ENCODE results near the gene MACROD1. TPM values are rescaled to one million over a fixed set of nuclear protein-coding genes. Genes with fewer than 3 reads are reported as not detected.

The MACROD1 gene
- total and polyA plus RNA-seq, 2 of the 13 experiments (the other 11 are each of a cell fraction or from before 2014, with no cell fraction given) = 23.1 to 34.5 TPM

DNA sequence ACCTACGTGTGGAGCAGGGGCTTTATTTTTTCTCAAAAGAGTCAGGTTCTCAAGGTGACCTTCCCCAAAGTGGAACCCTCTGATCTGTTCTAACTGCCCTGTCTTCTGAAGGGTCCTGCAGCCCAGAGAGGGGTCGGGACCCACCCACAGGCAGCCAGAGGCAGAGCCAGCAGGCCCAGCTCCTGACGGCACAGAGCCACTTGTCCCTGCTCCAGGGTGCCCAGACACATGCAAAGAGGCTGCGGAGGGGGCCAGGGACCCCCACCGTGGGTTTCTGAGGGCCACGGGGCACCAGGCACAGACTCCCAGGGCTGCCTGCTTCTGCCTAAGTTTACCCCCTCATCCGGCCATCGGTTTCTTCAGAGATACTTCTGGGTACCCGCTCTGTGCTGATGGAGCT, 93.0 kb downstream of the MACROD1 start:
- Histone ChIP-seq H3K4me1 (ENCODE audit: insufficient read depth, low read length) (no peaks in the 10 kb centered on the region), H3K27ac (ENCODE audit: extremely low read length, insufficient read depth, low read length) (no peak overlapping the region), H3K4me2 (ENCODE audit: low read depth, low read length) (no peak overlapping the region), H2AFZ (ENCODE audit: low read length) (no peak overlapping the region), H3K9ac (ENCODE audit: insufficient read depth, low read depth, low read length) (no peak overlapping the region), H3K4me3 (replicated peaks in 1 of 3; ENCODE audit: insufficient read depth in 1 of 3, low read depth in 2 of 3, low read length in 3 of 3) (no peak overlapping the region), H3K27me3 (ENCODE audit: control insufficient read depth in 1 of 2, insufficient read depth in 2 of 2, low read length in 2 of 2) (no peaks in the 10 kb centered on the region), H3K36me3 (replicated peaks in 1 of 2; ENCODE audit: control insufficient read depth in 1 of 2, insufficient read depth in 2 of 2, low read length in 2 of 2) (no peaks in the 10 kb centered on the region), H3K9me3 (ENCODE audit: low read length) (no peaks in the 10 kb centered on the region), H4K20me1 (ENCODE audit: insufficient read depth, low read length) (peaks cover 21% of the 10 kb centered on the region; the same call in 1 of the 2 replicates), H3K79me2 (ENCODE audit: insufficient read depth, low read length) (no peaks in the 10 kb centered on the region)
- ChIA-PET CTCF (ENCODE audit: low intra/inter-chr PET ratio, low total read pairs) (no interaction called here), POLR2A (no interaction called here)
- DNase-seq (ENCODE audit: low spot score) (no peak), FAIRE-seq (no peak), ATAC-seq (no peak)
- no TSS peak for BruUV-seq (replicated peaks)
- intact Hi-C loops (cut with micrococcal nuclease; ENCODE audit: unreplicated experiment) = no loop called here
- in situ Hi-C loops (cut with HindIII; ENCODE audit: extremely low pct_ligation_motif_present, low pct_unique_long_range_greater_than_20kb) = no loop called here
- no peak for TF ChIP-seq ZNF468 (CRISPR knock-in tag; IDR thresholded peaks at IDR 0.05)
- no peak for TF ChIP-seq ZNF180 (CRISPR knock-in tag; IDR thresholded peaks at IDR 0.05; ENCODE audit: borderline replicate concordance, low read depth)
- TF ChIP-seq, protein P1, sequence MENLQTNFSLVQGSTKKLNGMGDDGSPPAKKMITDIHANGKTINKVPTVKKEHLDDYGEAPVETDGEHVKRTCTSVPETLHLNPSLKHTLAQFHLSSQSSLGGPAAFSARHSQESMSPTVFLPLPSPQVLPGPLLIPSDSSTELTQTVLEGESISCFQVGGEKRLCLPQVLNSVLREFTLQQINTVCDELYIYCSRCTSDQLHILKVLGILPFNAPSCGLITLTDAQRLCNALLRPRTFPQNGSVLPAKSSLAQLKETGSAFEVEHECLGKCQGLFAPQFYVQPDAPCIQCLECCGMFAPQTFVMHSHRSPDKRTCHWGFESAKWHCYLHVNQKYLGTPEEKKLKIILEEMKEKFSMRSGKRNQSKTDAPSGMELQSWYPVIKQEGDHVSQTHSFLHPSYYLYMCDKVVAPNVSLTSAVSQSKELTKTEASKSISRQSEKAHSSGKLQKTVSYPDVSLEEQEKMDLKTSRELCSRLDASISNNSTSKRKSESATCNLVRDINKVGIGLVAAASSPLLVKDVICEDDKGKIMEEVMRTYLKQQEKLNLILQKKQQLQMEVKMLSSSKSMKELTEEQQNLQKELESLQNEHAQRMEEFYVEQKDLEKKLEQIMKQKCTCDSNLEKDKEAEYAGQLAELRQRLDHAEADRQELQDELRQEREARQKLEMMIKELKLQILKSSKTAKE (CRISPR knock-in tag; IDR thresholded peaks at IDR 0.05; ENCODE audit: borderline replicate concordance) = no peak
- TF ChIP-seq, protein P2, sequence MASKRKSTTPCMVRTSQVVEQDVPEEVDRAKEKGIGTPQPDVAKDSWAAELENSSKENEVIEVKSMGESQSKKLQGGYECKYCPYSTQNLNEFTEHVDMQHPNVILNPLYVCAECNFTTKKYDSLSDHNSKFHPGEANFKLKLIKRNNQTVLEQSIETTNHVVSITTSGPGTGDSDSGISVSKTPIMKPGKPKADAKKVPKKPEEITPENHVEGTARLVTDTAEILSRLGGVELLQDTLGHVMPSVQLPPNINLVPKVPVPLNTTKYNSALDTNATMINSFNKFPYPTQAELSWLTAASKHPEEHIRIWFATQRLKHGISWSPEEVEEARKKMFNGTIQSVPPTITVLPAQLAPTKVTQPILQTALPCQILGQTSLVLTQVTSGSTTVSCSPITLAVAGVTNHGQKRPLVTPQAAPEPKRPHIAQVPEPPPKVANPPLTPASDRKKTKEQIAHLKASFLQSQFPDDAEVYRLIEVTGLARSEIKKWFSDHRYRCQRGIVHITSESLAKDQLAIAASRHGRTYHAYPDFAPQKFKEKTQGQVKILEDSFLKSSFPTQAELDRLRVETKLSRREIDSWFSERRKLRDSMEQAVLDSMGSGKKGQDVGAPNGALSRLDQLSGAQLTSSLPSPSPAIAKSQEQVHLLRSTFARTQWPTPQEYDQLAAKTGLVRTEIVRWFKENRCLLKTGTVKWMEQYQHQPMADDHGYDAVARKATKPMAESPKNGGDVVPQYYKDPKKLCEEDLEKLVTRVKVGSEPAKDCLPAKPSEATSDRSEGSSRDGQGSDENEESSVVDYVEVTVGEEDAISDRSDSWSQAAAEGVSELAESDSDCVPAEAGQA (IDR thresholded peaks at IDR 0.05; ENCODE audit: low read depth) = no peak
- TF ChIP-seq, protein P2 (CRISPR knock-in tag; IDR thresholded peaks at IDR 0.05; ENCODE audit: borderline replicate concordance) = no peak
- TF ChIP-seq GZF1 (CRISPR knock-in tag; IDR thresholded peaks at IDR 0.05) = no peak
- no peak for TF ChIP-seq ZNF296 (CRISPR knock-in tag; conservative IDR thresholded peaks at IDR 0.05)
- 77% methylated on average over 5 of the region's 9 CpGs for WGBS (ENCODE audit: low lambda C conversion rate)

Measured in HepG2 (cell line).